A549 treated with AZD2906 at 1 μM for 4 hours (cell line): ENCODE measurements around the gene ORMDL3. TPM values are rescaled to one million over a fixed set of nuclear protein-coding genes. Genes with fewer than 3 reads are reported as not detected.

Experiments
- total RNA-seq: library from RNA; stranded (reverse); fragments of 200-300 nt; extraction: Qiagen RNA extraction; gene quantifications from 5 replicates; pipeline ENCODE4 v1.2.3, GENCODE V29; 2022

ORMDL3 gene, protein sequence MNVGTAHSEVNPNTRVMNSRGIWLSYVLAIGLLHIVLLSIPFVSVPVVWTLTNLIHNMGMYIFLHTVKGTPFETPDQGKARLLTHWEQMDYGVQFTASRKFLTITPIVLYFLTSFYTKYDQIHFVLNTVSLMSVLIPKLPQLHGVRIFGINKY
- total RNA-seq, result 31.0 to 41.5 TPM (median 40.0 TPM) in 5 replicates

DNA sequence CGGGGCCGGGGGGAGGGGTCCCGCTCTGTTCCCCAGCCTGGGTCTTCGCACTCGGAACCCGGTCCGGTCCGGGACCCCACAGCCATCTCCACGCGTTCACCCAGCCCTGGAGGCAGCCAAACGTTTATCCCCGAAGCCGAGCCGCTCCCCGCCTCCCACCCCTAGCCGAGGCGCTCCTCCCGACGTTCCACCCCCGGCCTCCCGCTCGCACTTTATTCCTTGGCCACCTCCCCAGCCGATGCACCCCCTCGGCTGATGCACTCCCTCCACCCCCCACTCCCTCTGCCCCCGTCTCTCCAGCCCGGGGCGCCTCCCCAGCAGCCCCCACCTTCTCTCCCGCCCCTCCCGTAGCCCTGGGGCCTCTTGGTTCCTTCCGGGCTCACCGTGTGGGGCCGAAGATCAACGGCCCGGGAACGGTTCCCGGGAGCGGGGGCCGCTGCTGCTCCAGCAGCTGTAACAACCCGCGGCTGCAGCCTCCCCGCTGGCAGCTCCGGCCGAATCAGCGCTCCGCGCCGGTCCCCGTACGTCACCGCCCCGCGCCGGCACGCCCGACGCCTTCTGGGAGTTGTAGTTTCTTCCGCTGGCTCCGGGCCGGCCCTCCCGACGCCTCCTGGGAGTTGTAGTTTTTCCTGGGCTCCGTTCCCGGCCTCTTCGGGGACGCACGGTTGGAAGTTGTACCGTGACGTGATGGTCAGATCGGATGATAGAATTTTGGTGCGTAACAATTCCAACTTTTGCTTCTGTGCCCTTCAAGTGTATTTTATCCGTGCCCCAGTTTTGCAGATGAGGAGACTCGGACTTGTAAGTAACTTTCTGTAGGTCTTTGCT, at the start of gene ORMDL3, which contains the start of gene LRRC3C:
TSS of gene ORMDL3 (minus strand) at position 501 of the 828 bp plus-strand sequence. CDS start 3,398 bp downstream, outside the sequence.
TSS of gene LRRC3C (plus strand) at position 632 of the 828 bp plus-strand sequence. CDS start 13,792 bp downstream, outside the sequence.

DNA sequence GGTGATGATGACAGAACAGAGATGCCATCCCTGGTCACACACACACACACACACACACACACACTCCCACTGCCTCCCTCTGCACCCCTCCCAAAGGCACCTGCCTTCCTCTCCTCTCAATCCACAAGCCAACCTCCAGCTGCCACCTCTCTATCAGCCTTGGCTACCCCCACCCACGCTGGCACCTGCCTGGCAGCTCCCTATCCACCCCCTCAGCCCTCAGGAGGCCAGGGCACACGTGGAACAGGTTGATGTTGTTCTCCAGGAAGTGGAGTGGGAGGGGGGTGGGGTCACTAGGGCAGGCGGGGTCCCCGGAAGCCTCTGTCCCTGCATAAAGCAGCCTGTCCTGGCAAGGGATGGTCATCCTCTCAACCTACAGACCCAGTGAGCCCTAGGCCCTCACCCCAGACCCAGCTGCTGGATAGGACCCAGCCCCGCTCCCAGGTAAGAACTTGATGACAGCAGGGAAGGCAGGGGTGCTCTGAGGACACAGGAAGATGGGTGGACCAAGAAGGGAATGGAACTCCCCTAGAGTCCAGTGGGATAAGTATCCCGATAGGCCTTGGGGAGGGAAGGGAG, 35.3 kb upstream of the ORMDL3 start, which contains the start of gene GSDMA:
TSS of gene GSDMA (plus strand) at position 363 of the 579 bp plus-strand sequence. CDS start 2,684 bp downstream, outside the sequence.

Other genes with a start within 250 kb of the ORMDL3 start
- gene PGAP3, start 239.5 kb downstream of the ORMDL3 start, total RNA-seq, result 7.7 to 8.6 TPM (median 8.1 TPM) in 5 replicates
- gene ERBB2, start 227.5 kb downstream of the ORMDL3 start, total RNA-seq, result 30.1 to 35.5 TPM (median 32.9 TPM) in 5 replicates
- 86.7 to 95.4 TPM (median 92.1 TPM) in 5 replicates for gene MIEN1, start 197.1 kb downstream of the ORMDL3 start, total RNA-seq
- 2.6 to 6.6 TPM (median 4.6 TPM) in 5 replicates for gene GRB7, start 189.7 kb downstream of the ORMDL3 start, total RNA-seq
- gene IKZF3, start 63.3 kb downstream of the ORMDL3 start, total RNA-seq, result not detected in 5 replicates
- gene ZPBP2, start 59.4 kb downstream of the ORMDL3 start, total RNA-seq, result not detected in 5 replicates
- 1.6 to 2.6 TPM (median 2.1 TPM) in 5 replicates for gene GSDMB, start 9.0 kb downstream of the ORMDL3 start, total RNA-seq
- not detected in 5 replicates for gene LRRC3C, start 131 bp upstream of the ORMDL3 start, total RNA-seq
- gene GSDMA, start 35.4 kb upstream of the ORMDL3 start, total RNA-seq, result not detected in 5 replicates
- gene PSMD3, start 53.2 kb upstream of the ORMDL3 start, total RNA-seq, result 149 to 177 TPM (median 171 TPM) in 5 replicates
- gene CSF3, start 87.8 kb upstream of the ORMDL3 start, total RNA-seq, result 0.94 to 1.3 TPM (median 1.3 TPM) in 5 replicates
- gene MED24, start 126.8 kb upstream of the ORMDL3 start, total RNA-seq, result 52.2 to 61.9 TPM (median 57.0 TPM) in 5 replicates
- 28.0 to 36.7 TPM (median 32.3 TPM) in 5 replicates for gene THRA, start 135.4 kb upstream of the ORMDL3 start, total RNA-seq
- gene NR1D1, start 173.0 kb upstream of the ORMDL3 start, total RNA-seq, result 8.3 to 10.8 TPM (median 10.0 TPM) in 5 replicates
- 59.7 to 64.8 TPM (median 63.1 TPM) in 5 replicates for gene MSL1, start 194.4 kb upstream of the ORMDL3 start, total RNA-seq
- 43.3 to 50.3 TPM (median 46.4 TPM) in 5 replicates for gene CASC3, start 212.9 kb upstream of the ORMDL3 start, total RNA-seq
- 1.9 to 3.2 TPM (median 2.9 TPM) in 5 replicates for gene RAPGEFL1, start 249.9 kb upstream of the ORMDL3 start, total RNA-seq